Caco-2 (cell line): ENCODE data around the gene ADGRB2. TPM values are rescaled to one million over a fixed set of nuclear protein-coding genes. Genes with fewer than 3 reads are reported as not detected.
A peak's percentile ranks its signal among the peaks of the same experiment; 100 is the strongest.

Experiments
- BruUV-seq: library from RNA; stranded (reverse); fragments of 400-500 nt; replicated peaks from 2 replicates; lab custom pipeline; 2021; lab: Mats Ljungman, UMichigan
- CTCF ChIA-PET: fragments of 300-600 bp; sonication (Branson Sonifier 250); formaldehyde crosslinking; loops from one replicate; lab custom pipeline; 2022; ENCODE audit warnings: antibody characterized with exemption; lab: Charles Lee
- POLR2A ChIA-PET: fragments of 300-600 bp; sonication (Branson Sonifier 250); formaldehyde crosslinking; loops from one replicate; lab custom pipeline; 2022; ENCODE audit warnings: antibody characterized with exemption; lab: Charles Lee
- DNase-seq, 2 experiments: peaks; one replicate each; pipeline versions ENCODE4 v3.0.0 to v3.0.0-alpha.2; 2020 to 2022
- H3K27me3 ChIP-seq: replicated peaks from 2 replicates; pipeline ENCODE4 v1.6.0; 2011; ENCODE audit warnings: low read length; ENCODE audit not compliant: control insufficient read depth, insufficient read depth
- H3K36me3 ChIP-seq: 2 replicates; pipeline ENCODE4 v1.5.1; 2011; ENCODE audit warnings: low read length; ENCODE audit not compliant: control insufficient read depth, insufficient read depth
- H3K4me1 ChIP-seq: fragments of 250-450 bp; sonication (Bioruptor Pico); 2 replicates; pipeline ENCODE4 v1.5.1; 2020; ENCODE audit warnings: mild to moderate bottlenecking
- H3K4me3 ChIP-seq: 2 replicates; pipeline ENCODE4 v1.5.1; 2011; ENCODE audit warnings: low read depth, mild to moderate bottlenecking, control low read depth, low read length
- H3K9me3 ChIP-seq: fragments of 250-450 bp; sonication (Bioruptor Pico); 2 replicates; pipeline ENCODE4 v1.5.1; 2020; ENCODE audit warnings: mild to moderate bottlenecking, moderate library complexity
- H3K27ac Mint-ChIP-seq: one replicate; pipeline ENCODE4 v1.8.0; 2022; ENCODE audit warnings: mixed read lengths; ENCODE audit not compliant: unreplicated experiment
- H3K27me3 Mint-ChIP-seq: one replicate; pipeline ENCODE4 v1.8.0; 2022; ENCODE audit warnings: mixed read lengths; ENCODE audit not compliant: insufficient read depth, unreplicated experiment
- H3K36me3 Mint-ChIP-seq: one replicate; pipeline ENCODE4 v1.8.0; 2022; ENCODE audit warnings: mild to moderate bottlenecking, mixed read lengths; ENCODE audit not compliant: insufficient read depth, unreplicated experiment
- H3K4me1 Mint-ChIP-seq: one replicate; pipeline ENCODE4 v1.8.0; 2022; ENCODE audit warnings: low read depth, mixed read lengths; ENCODE audit not compliant: unreplicated experiment
- H3K4me3 Mint-ChIP-seq: one replicate; pipeline ENCODE4 v1.8.0; 2022; ENCODE audit warnings: mild to moderate bottlenecking, moderate library complexity, mixed read lengths; ENCODE audit not compliant: unreplicated experiment
- H3K9me3 Mint-ChIP-seq: one replicate; pipeline ENCODE4 v1.8.0; 2022; ENCODE audit warnings: mixed read lengths; ENCODE audit not compliant: unreplicated experiment
- intact Hi-C: fragments of 100-400 bp; cut with micrococcal nuclease; formaldehyde crosslinking; loops from one replicate; pipeline ENCODE4 v1.10.0; 2022; ENCODE audit not compliant: unreplicated experiment
- total RNA-seq: library from RNA; stranded (reverse); gene quantifications from 2 replicates; pipeline ENCODE4 v1.2.3, GENCODE V29; 2022
- TF ChIP-seq, protein P1 (sequence below), 2 experiments: fragments of 200-600 bp in 1 of 2; IDR thresholded peaks; 1 replicate in 1 of 2; 2 replicates in 1 of 2; pipeline versions ENCODE4 v1.5.1 to v1.8.0; 2011 to 2022; ENCODE audit warnings: antibody characterized with exemption in 1 of 2, control low read depth in 1 of 2, inconsistent platforms in 1 of 2, low read depth in 1 of 2, low read length in 1 of 2, mild to moderate bottlenecking in 1 of 2, moderate library complexity in 1 of 2; ENCODE audit not compliant: insufficient read depth in 1 of 2, severe bottlenecking in 1 of 2, unreplicated experiment in 1 of 2

Gene ADGRB2
- total RNA-seq, 1 experiment from 2014 or later: 2.2 TPM

- H3K9me3 ChIP-seq: no peaks in the 10 kb centered on the region
- peak; percentile 50 to 68 for DNase-seq
- no peaks in the 10 kb centered on the region for H3K27me3 Mint-ChIP-seq
- H3K4me3 Mint-ChIP-seq: no peak overlapping the region
- no peaks in the 10 kb centered on the region for H3K27me3 ChIP-seq
- no TSS peak for BruUV-seq
- H3K4me1 ChIP-seq: peaks cover 13% of the 10 kb centered on the region
- H3K36me3 Mint-ChIP-seq: no peaks in the 10 kb centered on the region
- intact Hi-C loops: loop anchor here (5.0 kb wide), 1 partner anchor 39 kb away; no protein-coding TSS in a partner anchor
- H3K4me1 Mint-ChIP-seq: peaks cover 7% of the 10 kb centered on the region
- POLR2A ChIA-PET: no interaction called here
- TF ChIP-seq, protein P1, sequence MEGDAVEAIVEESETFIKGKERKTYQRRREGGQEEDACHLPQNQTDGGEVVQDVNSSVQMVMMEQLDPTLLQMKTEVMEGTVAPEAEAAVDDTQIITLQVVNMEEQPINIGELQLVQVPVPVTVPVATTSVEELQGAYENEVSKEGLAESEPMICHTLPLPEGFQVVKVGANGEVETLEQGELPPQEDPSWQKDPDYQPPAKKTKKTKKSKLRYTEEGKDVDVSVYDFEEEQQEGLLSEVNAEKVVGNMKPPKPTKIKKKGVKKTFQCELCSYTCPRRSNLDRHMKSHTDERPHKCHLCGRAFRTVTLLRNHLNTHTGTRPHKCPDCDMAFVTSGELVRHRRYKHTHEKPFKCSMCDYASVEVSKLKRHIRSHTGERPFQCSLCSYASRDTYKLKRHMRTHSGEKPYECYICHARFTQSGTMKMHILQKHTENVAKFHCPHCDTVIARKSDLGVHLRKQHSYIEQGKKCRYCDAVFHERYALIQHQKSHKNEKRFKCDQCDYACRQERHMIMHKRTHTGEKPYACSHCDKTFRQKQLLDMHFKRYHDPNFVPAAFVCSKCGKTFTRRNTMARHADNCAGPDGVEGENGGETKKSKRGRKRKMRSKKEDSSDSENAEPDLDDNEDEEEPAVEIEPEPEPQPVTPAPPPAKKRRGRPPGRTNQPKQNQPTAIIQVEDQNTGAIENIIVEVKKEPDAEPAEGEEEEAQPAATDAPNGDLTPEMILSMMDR (IDR thresholded peaks at IDR 0.05; ENCODE audit: insufficient read depth in 1 of 2, low read depth in 1 of 2, low read length in 1 of 2, severe bottlenecking in 1 of 2, unreplicated experiment in 1 of 2): no peak
- no peaks in the 10 kb centered on the region for H3K36me3 ChIP-seq
- CTCF ChIA-PET: interaction anchor here (0.8 to 1.0 kb wide), 2 partner anchors 14 to 45 kb away, joined by 3 read pairs; no protein-coding TSS in a partner anchor
- no peak overlapping the region for H3K4me3 ChIP-seq
- no peaks in the 10 kb centered on the region for H3K9me3 Mint-ChIP-seq
- no peak overlapping the region for H3K27ac Mint-ChIP-seq
Measured at GRCh38 chr1:31701091-31701736, 62.9 kb downstream of the ADGRB2 start.

DNA sequence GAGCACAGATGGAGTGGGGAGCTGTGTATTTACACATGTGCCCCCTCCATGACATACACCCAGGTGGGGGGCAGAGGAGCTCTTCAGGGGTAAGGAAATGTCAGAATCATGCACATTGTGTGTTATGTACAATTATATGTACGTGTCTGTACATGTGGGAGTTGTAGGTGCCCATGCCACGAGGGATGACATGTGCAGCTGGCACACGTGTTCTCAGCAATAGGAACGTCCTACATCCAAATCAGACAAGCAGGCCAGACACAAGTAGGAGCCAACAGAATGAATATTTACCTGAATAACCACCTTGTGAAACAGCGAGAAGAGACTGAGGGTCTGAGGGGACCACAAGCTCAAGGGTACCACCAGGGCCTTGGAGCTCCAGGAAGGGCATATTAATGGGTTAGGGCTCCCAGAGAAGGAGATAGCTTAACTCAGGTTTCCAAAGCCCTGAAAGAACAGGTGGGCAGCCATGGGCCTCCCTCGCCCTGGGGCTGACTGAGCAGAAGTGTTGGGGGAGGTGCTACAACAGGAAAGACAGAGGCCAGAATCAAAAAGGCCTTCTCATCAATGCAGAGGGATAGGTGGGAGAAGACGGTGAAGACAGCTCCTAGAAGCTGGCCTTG is 63.6 kb downstream of the ADGRB2 start:
- CTCF ChIA-PET: interaction anchor here (1.0 kb wide), 1 partner anchor 45 kb away, joined by 3 read pairs; no protein-coding TSS in a partner anchor
- no peaks in the 10 kb centered on the region for H3K27me3 Mint-ChIP-seq
- no peak overlapping the region for H3K27ac Mint-ChIP-seq
- Histone ChIP-seq H3K4me3 (no peak overlapping the region), H3K36me3 (no peaks in the 10 kb centered on the region), H3K27me3 (no peaks in the 10 kb centered on the region), H3K4me1 (peaks cover 13% of the 10 kb centered on the region), H3K9me3 (no peaks in the 10 kb centered on the region)
- H3K36me3 Mint-ChIP-seq: no peaks in the 10 kb centered on the region
- no peaks in the 10 kb centered on the region for H3K9me3 Mint-ChIP-seq
- POLR2A ChIA-PET: no interaction called here
- no TSS peak for BruUV-seq
- H3K4me3 Mint-ChIP-seq: no peak overlapping the region
- DNase-seq: no peak
- intact Hi-C loops: loop anchor here (5.0 kb wide), 1 partner anchor 38 kb away; no protein-coding TSS in a partner anchor
- TF ChIP-seq, protein P1 (IDR thresholded peaks at IDR 0.05; ENCODE audit: insufficient read depth in 1 of 2, low read depth in 1 of 2, low read length in 1 of 2, severe bottlenecking in 1 of 2, unreplicated experiment in 1 of 2): no peak
- peaks cover 7% of the 10 kb centered on the region for H3K4me1 Mint-ChIP-seq

DNA sequence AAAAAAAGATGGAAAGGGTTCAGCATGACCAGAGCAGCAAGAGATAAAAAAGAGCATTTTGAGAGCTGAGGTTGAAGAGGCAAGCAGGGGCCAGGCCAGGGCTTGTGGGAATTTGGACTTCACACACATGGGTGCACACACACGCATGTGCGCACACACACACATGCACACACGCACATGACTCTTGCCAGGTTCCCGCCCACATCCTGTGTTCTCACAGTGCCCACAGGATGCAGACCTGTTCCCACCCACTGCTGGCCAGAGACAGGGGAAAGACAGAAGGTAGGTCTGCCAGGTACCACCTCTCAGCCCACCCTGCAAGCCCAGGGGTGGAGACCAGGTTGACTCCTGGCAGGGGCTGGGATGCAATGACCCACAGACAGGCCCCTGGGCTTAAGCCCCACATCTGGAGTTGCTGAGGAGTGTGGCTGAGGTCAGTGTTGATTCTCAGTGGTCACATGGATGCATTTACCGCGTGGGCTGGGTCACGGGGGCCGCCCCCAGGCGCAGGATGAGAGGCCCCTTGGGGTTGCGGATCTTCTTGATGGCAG is 64.7 kb downstream of the ADGRB2 start:
- POLR2A ChIA-PET: no interaction called here

More for the DNA sequence above, 64.7 kb downstream of the ADGRB2 start:
- CTCF ChIA-PET: interaction anchor here (0.5 kb wide), 1 partner anchor 90 kb away, joined by 5 read pairs; no protein-coding TSS in a partner anchor
- H3K27me3 Mint-ChIP-seq: no peaks in the 10 kb centered on the region
- Histone ChIP-seq H3K4me3 (no peak overlapping the region), H3K9me3 (no peaks in the 10 kb centered on the region), H3K4me1 (peaks cover 13% of the 10 kb centered on the region), H3K36me3 (no peaks in the 10 kb centered on the region), H3K27me3 (no peaks in the 10 kb centered on the region)
- H3K27ac Mint-ChIP-seq: no peak overlapping the region
- TF ChIP-seq, protein P1 (IDR thresholded peaks at IDR 0.05; ENCODE audit: insufficient read depth in 1 of 2, low read depth in 1 of 2, low read length in 1 of 2, severe bottlenecking in 1 of 2, unreplicated experiment in 1 of 2): no peak
- peaks cover 7% of the 10 kb centered on the region for H3K4me1 Mint-ChIP-seq
- no peaks in the 10 kb centered on the region for H3K9me3 Mint-ChIP-seq
- BruUV-seq: no TSS peak
- no peak overlapping the region for H3K4me3 Mint-ChIP-seq
- no peaks in the 10 kb centered on the region for H3K36me3 Mint-ChIP-seq
- intact Hi-C loops: no loop called here
- DNase-seq: no peak
